Measurements from ENCODE around the gene TNFRSF12A.

DNA sequence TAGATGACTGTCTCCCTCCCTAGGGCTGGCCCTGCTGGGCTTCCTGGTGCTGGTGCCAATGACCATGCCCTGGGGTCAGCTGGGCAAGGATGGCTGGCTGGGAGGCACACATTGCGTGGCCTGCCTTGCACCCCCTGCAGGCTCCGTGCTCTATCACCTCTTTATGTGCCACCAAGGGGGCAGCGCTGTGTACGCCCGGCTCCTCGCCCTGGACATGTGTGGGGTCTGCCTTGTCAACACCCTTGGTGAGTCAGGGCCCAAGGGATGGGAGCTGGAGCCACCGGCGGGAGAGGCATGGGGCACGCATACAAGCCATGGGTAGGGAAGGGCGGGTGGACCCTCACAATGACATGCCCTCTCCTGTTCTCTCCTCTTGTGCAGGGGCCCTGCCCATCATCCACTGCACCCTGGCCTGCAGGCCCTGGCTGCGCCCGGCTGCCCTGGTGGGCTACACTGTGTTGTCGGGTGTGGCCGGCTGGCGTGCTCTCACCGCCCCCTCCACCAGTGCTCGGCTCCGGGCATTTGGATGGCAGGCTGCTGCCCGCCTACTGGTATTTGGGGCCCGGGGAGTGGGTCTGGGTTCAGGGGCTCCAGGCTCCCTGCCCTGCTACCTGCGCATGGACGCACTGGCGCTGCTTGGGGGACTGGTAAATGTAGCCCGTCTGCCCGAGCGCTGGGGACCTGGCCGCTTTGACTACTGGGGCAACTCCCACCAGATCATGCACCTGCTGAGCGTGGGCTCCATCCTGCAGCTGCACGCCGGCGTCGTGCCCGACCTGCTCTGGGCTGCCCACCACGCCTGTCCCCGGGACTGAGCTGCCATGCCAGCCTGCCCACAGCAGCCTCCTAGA lies 48.8 kb upstream of the TNFRSF12A start:
- TF ChIP-seq, protein P1, sequence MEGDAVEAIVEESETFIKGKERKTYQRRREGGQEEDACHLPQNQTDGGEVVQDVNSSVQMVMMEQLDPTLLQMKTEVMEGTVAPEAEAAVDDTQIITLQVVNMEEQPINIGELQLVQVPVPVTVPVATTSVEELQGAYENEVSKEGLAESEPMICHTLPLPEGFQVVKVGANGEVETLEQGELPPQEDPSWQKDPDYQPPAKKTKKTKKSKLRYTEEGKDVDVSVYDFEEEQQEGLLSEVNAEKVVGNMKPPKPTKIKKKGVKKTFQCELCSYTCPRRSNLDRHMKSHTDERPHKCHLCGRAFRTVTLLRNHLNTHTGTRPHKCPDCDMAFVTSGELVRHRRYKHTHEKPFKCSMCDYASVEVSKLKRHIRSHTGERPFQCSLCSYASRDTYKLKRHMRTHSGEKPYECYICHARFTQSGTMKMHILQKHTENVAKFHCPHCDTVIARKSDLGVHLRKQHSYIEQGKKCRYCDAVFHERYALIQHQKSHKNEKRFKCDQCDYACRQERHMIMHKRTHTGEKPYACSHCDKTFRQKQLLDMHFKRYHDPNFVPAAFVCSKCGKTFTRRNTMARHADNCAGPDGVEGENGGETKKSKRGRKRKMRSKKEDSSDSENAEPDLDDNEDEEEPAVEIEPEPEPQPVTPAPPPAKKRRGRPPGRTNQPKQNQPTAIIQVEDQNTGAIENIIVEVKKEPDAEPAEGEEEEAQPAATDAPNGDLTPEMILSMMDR (conservative IDR thresholded peaks at IDR 0.05; ENCODE audit: low read depth, low read length): no peak
- TF ChIP-seq POLR2A (IDR thresholded peaks at IDR 0.05; ENCODE audit: low read depth, low read length) (no peak), RAD21 (IDR thresholded peaks at IDR 0.05; ENCODE audit: low read length) (no peak), NFE2L2 (IDR thresholded peaks at IDR 0.05; ENCODE audit: low read depth, low read length) (no peak), MXI1 (IDR thresholded peaks at IDR 0.05; ENCODE audit: borderline replicate concordance, low read depth, low read length) (no peak), SMC3 (IDR thresholded peaks at IDR 0.05; ENCODE audit: low read depth, low read length) (no peak), FOS (IDR thresholded peaks at IDR 0.05; ENCODE audit: low read depth, low read length) (no peak), RFX5 (IDR thresholded peaks at IDR 0.05; ENCODE audit: low read depth, low read length) (no peak), MAFK (IDR thresholded peaks at IDR 0.05; ENCODE audit: low read depth, low read length) (no peak), CHD1 (IDR thresholded peaks at IDR 0.05; ENCODE audit: low read depth, low read length) (no peak), RCOR1 (IDR thresholded peaks at IDR 0.05; ENCODE audit: insufficient replicate concordance, low read length) (no peak), MAZ (IDR thresholded peaks at IDR 0.05; ENCODE audit: borderline replicate concordance, low read depth, low read length) (no peak)
- TF ChIP-seq, protein P2, sequence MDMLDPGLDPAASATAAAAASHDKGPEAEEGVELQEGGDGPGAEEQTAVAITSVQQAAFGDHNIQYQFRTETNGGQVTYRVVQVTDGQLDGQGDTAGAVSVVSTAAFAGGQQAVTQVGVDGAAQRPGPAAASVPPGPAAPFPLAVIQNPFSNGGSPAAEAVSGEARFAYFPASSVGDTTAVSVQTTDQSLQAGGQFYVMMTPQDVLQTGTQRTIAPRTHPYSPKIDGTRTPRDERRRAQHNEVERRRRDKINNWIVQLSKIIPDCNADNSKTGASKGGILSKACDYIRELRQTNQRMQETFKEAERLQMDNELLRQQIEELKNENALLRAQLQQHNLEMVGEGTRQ (IDR thresholded peaks at IDR 0.05; ENCODE audit: low read depth, low read length): no peak
- TF ChIP-seq, protein P3, sequence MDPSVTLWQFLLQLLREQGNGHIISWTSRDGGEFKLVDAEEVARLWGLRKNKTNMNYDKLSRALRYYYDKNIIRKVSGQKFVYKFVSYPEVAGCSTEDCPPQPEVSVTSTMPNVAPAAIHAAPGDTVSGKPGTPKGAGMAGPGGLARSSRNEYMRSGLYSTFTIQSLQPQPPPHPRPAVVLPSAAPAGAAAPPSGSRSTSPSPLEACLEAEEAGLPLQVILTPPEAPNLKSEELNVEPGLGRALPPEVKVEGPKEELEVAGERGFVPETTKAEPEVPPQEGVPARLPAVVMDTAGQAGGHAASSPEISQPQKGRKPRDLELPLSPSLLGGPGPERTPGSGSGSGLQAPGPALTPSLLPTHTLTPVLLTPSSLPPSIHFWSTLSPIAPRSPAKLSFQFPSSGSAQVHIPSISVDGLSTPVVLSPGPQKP (IDR thresholded peaks at IDR 0.05; ENCODE audit: borderline replicate concordance, low read depth, low read length): no peak

Measured in IMR-90 (cell line).